GM12878 (cell line): Measurements from ENCODE around the gene CPLANE2. TPM values are rescaled to one million over a fixed set of nuclear protein-coding genes. Genes with fewer than 3 reads are reported as not detected.

ENCODE experiments used
- ATAC-seq: fragments of 200-7000 bp; cut with Tn5 transposase; 3 replicates; pipeline ENCODE4 v1.9.1; 2020; ENCODE audit warnings: mild to moderate bottlenecking, moderate library complexity
- BruUV-seq: library from RNA; stranded (reverse); fragments of 400-500 nt; replicated peaks from 2 replicates; lab custom pipeline; 2021; lab: Mats Ljungman, UMichigan
- CTCF ChIA-PET: fragments of 300-600 bp; sonication (Branson Sonifier 250); formaldehyde crosslinking; extraction: SDS; loops from one replicate; lab custom pipeline; 2021; ENCODE audit warnings: inconsistent platforms; lab: Yijun Ruan, JAX
- POLR2A ChIA-PET: fragments of 350-600 bp; formaldehyde crosslinking; extraction: SDS; loops from one replicate; lab custom pipeline; 2021; ENCODE audit warnings: inconsistent platforms; lab: Charles Lee
- RAD21 ChIA-PET: fragments of 300-600 bp; sonication (Branson Sonifier 250); formaldehyde crosslinking; loops from one replicate; lab custom pipeline; 2023; ENCODE audit warnings: antibody characterized with exemption; ENCODE audit not compliant: unreplicated experiment; lab: Charles Lee
- SMC1A ChIA-PET: fragments of 300-600 bp; sonication (Branson Sonifier 250); formaldehyde crosslinking; loops from one replicate; lab custom pipeline; 2023; ENCODE audit not compliant: unreplicated experiment, uncharacterized antibody; lab: Charles Lee
- DNase-seq: peaks from one replicate; pipeline ENCODE4 v3.0.0-alpha.2; 2011; ENCODE audit warnings: low read depth, low spot score
- FAIRE-seq: peaks from 3 replicates; lab custom pipeline; 2011; peaks lifted over from hg19 to GRCh38; lab: Jason Lieb, UNC
- H2AFZ ChIP-seq: 2 replicates; pipeline ENCODE4 v1.6.0; 2011; ENCODE audit warnings: low read depth, low read length, control low read depth; ENCODE audit not compliant: control insufficient read depth
- H3K27ac ChIP-seq: 2 replicates; pipeline ENCODE4 v1.5.1; 2011; ENCODE audit warnings: control low read depth; ENCODE audit not compliant: control insufficient read depth, insufficient read depth
- H3K27me3 ChIP-seq, 2 experiments: replicated peaks in 1 of 2; 2 replicates each; pipeline versions ENCODE4 v1.6.0 to v1.6.1; 2011; ENCODE audit warnings: low read length in 1 of 2; ENCODE audit not compliant: control insufficient read depth in 2 of 2, insufficient read depth in 2 of 2
- H3K36me3 ChIP-seq, 2 experiments: 2 replicates each; pipeline ENCODE4 v1.5.1; 2011; ENCODE audit warnings: low read length in 1 of 2; ENCODE audit not compliant: control insufficient read depth in 2 of 2, insufficient read depth in 2 of 2
- H3K4me1 ChIP-seq: 2 replicates; pipeline ENCODE4 v1.6.1; 2011; ENCODE audit warnings: mild to moderate bottlenecking, low read length, moderate library complexity, mixed read lengths; ENCODE audit not compliant: control insufficient read depth, insufficient read depth
- H3K4me2 ChIP-seq: 2 replicates; pipeline ENCODE4 v1.6.0; 2011; ENCODE audit warnings: control low read depth; ENCODE audit not compliant: control insufficient read depth, insufficient read depth
- H3K4me3 ChIP-seq: fragments of 200-600 bp; sonication (generic); 2 replicates; pipeline ENCODE4 v1.5.1; 2016
- H3K79me2 ChIP-seq: 2 replicates; pipeline ENCODE4 v1.6.0; 2011; ENCODE audit warnings: low read length; ENCODE audit not compliant: control insufficient read depth, insufficient read depth
- H3K9ac ChIP-seq: 2 replicates; pipeline ENCODE4 v1.8.0; 2011; ENCODE audit warnings: low read length, control low read depth, mixed read lengths; ENCODE audit not compliant: control insufficient read depth, insufficient read depth
- H3K9me3 ChIP-seq: replicated peaks from 3 replicates; pipeline ENCODE4 v1.5.1; 2011; ENCODE audit warnings: mild to moderate bottlenecking, low read length; ENCODE audit not compliant: control insufficient read depth, insufficient read depth
- H4K20me1 ChIP-seq: 2 replicates; pipeline ENCODE4 v1.6.0; 2011; ENCODE audit not compliant: control insufficient read depth, insufficient read depth
- ATF3 ChIP-seq: IDR thresholded peaks from 2 replicates; pipeline ENCODE4 v1.6.1; 2011; ENCODE audit warnings: low read depth, mild to moderate bottlenecking, low read length, moderate library complexity, borderline replicate concordance; ENCODE audit errors: extremely low read depth
- BRCA1 ChIP-seq: IDR thresholded peaks from 2 replicates; pipeline ENCODE4 v1.6.1; 2011; ENCODE audit warnings: low read depth, low read length, improper control_type of control experiment
- E2F4 ChIP-seq: IDR thresholded peaks from 2 replicates; pipeline ENCODE4 v1.6.1; 2012; ENCODE audit warnings: low read depth, low read length, improper control_type of control experiment
- FOS ChIP-seq: IDR thresholded peaks from 3 replicates; pipeline ENCODE4 v1.6.1; 2011; ENCODE audit warnings: borderline replicate concordance; ENCODE audit not compliant: insufficient read length; ENCODE audit errors: extremely low read depth
- IKZF2 ChIP-seq, 2 experiments: fragments of 450-650 bp; IDR thresholded peaks; 2 replicates each; pipeline ENCODE4 v1.6.1; 2017; ENCODE audit warnings: mild to moderate bottlenecking in 2 of 2, moderate library complexity in 2 of 2
- MLLT1 ChIP-seq: fragments of 450-650 bp; IDR thresholded peaks from 2 replicates; pipeline ENCODE4 v1.6.1; 2016; ENCODE audit warnings: mild to moderate bottlenecking
- SUZ12 ChIP-seq: fragments of 200-600 bp; sonication (generic); IDR thresholded peaks from one replicate; pipeline ENCODE4 v1.6.1; 2018; ENCODE audit warnings: antibody characterized with exemption, mild to moderate bottlenecking; ENCODE audit not compliant: unreplicated experiment
- TBL1XR1 ChIP-seq: IDR thresholded peaks from 2 replicates; pipeline ENCODE4 v1.6.1; 2012; ENCODE audit warnings: low read depth, low read length, improper control_type of control experiment
- WGBS: methylation state at CpG from one replicate; pipeline ENCODE4 v1.1.6; 2016; ENCODE audit warnings: low lambda C conversion rate; ENCODE audit not compliant: insufficient replicate concordance, insufficient coverage; ENCODE audit errors: missing lambda C conversion rate; 5-methylcytosine and 5-hydroxymethylcytosine counted together
- in situ Hi-C: fragments of 300-500 bp; cut with MboI; formaldehyde crosslinking; loops from 9 replicates; pipeline ENCODE4 v1.14.3; 2018; ENCODE audit warnings: mixed read lengths
- intact Hi-C: fragments of 100-400 bp; cut with micrococcal nuclease; formaldehyde crosslinking; loops from one replicate; pipeline ENCODE4 v1.14.2; 2022; ENCODE audit not compliant: unreplicated experiment
- polyA plus RNA-seq, 11 experiments: library from polyadenylated mRNA; depleted of rRNA in 4 of 11; unstranded in 6 of 11; stranded (reverse) in 5 of 11; fragments of >200 nt; fragmentation: Nextera tagmentation in 4 of 11; fragmentation: Illumina TruSeq in 1 of 11; extraction: Ambion mirVana in 4 of 11; extraction: Trizol in 1 of 11; gene quantifications; 1 replicate in 1 of 11; 2 replicates in 10 of 11; pipeline versions ENCODE4 v1.2.1 to v1.2.3, GENCODE V29; 2011 to 2016; ENCODE audit warnings: inconsistent platforms in 2 of 11, missing spikeins in 2 of 11, low read depth in 1 of 11
- total RNA-seq, 4 experiments: library from RNA; depleted of rRNA in 3 of 4; stranded (reverse); fragments of >200 nt in 3 of 4; fragmentation: Illumina TruSeq in 1 of 4; extraction: Trizol in 1 of 4; gene quantifications; 2 replicates each; pipeline versions ENCODE4 v1.2.1 to v1.2.3, GENCODE V29; 2013 to 2021

CPLANE2 gene
- total and polyA plus RNA-seq, 10 of the 15 experiments (the other 5 are each of a cell fraction or from before 2014, with no cell fraction given), result 0.09 to 4.5 (median 2.3) TPM; not detected in 1

- no peak for TF ChIP-seq MLLT1
- TF ChIP-seq TBL1XR1, result no peak
- no peak for TF ChIP-seq E2F4
- TF ChIP-seq IKZF2 (IDR thresholded peaks at IDR 0.05), result no peak
- no peak for TF ChIP-seq SUZ12
- no peak for TF ChIP-seq ATF3
These were observed 44.8 kb upstream of the CPLANE2 start (continued) for GRCh38 chr1:16281765-16282164.

GRCh38 chr1:16279186-16279585 lies 42.2 kb upstream of the CPLANE2 start:
- SMC1A ChIA-PET, result no interaction called here
- no peak overlapping the region for H3K4me3 ChIP-seq
- H3K9ac ChIP-seq, result no peak overlapping the region
- in situ Hi-C loops (no loop called here), intact Hi-C loops (no loop called here)
- ATAC-seq (no peak), DNase-seq (no peak), FAIRE-seq (no peak)
- CTCF ChIA-PET, result no interaction called here
- POLR2A ChIA-PET, result no interaction called here
- H3K27me3 ChIP-seq, result no peaks in the 10 kb centered on the region
- no peaks in the 10 kb centered on the region for H4K20me1 ChIP-seq
- H3K36me3 ChIP-seq, result no peaks in the 10 kb centered on the region; a peak in 1 of 4 replicates
- no peak overlapping the region for H3K4me2 ChIP-seq
- 54% methylated on average over 2 of the region's 2 CpGs for WGBS
- no TSS peak for BruUV-seq
- no peaks in the 10 kb centered on the region for H3K9me3 ChIP-seq
- no peak overlapping the region for H3K27ac ChIP-seq
- H2AFZ ChIP-seq, result no peak overlapping the region
- no peaks in the 10 kb centered on the region for H3K4me1 ChIP-seq
- TF ChIP-seq ATF3, result no peak
- no peak for TF ChIP-seq FOS
- no peak for TF ChIP-seq BRCA1
- TF ChIP-seq, all 136 proteins: peak for 0
- H3K79me2 ChIP-seq, result no peaks in the 10 kb centered on the region
- RAD21 ChIA-PET, result no interaction called here
